Endometrial microvascular endothelial cells (primary cell): Measurements from ENCODE around the gene NOVA1. TPM values are rescaled to one million over a fixed set of nuclear protein-coding genes. Genes with fewer than 3 reads are reported as not detected.

Source experiments
- in situ Hi-C: cut with HindIII; loops from 2 replicates; pipeline ENCODE4 v1.10.0; 2017; ENCODE audit warnings: low sequenced_read_pairs, low pct_unique_long_range_greater_than_20kb; ENCODE audit errors: inconsistent ontology term
- total RNA-seq: library from RNA; depleted of rRNA; stranded (reverse); fragments of >200 nt; gene quantifications from one replicate; pipeline ENCODE4 v1.2.3, GENCODE V29; 2015; ENCODE audit errors: inconsistent ontology term

NOVA1 gene
- total RNA-seq, 1 donor from 2014 or later: 0.46 TPM

DNA sequence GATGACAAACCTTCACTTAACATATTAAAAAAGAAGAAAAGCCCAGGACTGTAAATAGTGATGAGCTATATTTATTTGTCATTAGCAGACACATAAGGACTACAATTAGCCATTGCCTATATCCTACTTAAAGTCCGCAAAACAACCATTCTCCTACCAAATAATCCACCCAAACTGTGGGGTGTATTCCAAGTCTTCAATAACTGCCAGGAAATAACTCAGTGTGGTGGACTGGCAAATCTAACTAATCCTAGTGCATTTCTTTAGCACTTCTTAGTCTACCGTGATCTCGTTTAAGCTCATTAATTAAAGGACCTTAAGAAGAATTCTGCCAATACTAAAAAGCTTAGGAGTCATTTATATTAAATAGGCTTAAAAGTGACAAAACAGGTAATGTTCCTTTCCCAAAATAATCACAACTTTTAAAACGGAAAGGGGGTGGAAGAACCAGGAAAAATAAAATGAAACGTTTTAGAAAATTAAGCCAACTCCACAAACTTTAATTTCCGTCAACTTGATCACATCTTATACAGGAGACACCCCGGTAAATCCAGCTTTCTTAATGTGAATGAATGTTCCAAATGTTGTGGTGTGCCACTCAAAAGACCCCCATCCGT lies 1.8 kb downstream of the NOVA1 start:
- in situ Hi-C loops: no loop called here

DNA sequence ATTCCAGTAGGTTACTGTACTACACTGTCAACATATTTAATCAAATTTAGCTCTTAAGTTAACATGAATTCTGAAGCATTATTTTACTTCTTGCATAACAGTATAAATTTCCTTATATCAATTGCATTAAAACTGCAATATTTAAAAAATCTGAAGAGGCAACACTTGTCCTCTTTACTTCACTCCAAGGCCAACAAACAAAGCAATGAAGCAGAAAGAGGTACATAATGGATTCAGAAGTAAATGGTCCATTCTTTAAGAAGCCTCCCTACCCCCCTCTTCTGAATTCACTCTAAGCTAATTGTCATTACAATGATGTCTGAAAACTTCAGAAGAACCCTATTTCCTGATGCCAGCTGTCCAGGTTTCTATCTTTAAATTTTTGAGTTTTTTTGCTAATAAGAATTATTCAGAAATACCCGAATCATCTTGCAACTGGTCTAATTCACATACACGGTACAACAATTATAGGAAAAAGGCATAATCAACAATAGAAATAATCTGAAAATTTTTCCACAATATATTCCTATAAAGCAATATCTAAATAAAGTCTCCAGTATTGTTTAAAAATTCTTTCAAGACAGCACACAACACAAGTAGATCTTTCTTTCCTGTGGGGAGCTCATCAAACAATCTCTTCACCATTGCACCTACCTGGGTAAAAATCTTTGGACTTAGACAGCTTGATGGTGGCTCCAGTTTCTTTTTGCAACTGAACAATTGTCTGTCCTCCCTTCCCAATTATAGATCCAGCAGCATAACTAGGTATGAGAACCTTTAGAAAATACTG lies 2.9 kb downstream of the NOVA1 start:
- in situ Hi-C loops: no loop called here

DNA sequence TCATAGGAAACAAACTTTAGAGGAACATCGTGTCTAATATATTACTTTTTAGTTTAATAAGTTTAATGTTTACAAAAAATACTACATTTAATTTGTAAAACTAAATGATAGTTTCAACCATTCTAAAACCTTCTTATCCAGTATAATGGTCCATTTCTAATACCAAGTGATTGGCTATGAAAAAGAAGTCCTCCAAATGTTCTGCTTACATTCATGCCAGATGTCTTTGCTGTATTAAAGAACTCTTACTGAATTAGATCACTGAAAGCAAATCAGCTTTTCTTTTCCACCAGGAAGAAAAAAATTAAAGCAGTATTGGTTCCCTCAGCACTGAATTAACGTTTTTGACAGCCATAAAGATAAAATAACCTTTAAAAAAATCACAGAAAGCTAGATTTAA lies 3.7 kb downstream of the NOVA1 start:
- in situ Hi-C loops: no loop called here

DNA sequence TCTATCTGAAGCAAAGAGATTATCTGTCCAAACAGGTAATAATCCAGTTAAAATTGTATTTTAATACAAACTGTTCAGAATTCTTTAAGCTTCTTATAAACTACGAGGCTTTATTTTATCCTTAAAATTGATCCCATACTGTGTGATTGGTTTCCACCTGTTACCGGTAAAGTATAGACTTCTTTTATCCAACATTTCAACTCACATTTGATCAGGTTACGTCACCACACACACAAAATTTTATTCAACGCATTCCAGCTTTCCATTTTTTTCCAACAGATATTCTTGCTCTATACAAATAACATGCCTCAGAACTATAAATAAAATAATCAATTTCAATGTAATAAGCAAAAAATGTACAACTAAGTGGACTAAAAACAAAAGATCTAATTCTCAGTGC lies 4.5 kb downstream of the NOVA1 start:
- in situ Hi-C loops: no loop called here

DNA sequence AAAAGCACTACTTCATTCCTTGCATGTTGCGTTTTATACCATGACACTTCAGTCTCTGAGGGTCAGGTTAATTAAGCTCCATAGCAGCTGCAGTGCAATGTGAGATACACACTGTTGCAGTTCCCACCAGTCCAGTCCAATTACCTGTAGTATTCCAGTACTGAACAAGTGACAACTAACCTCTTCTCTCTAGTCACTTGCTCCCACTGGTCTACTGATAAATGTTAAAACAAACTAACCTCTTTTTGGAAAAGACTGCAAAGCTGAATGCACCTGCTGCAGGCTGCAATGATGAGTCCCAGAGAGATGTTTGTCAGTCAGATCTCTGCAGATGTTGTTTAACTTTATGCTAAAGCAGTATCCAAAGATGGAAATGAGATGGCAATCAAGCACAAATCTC lies 7.9 kb downstream of the NOVA1 start:
- in situ Hi-C loops: no loop called here

DNA sequence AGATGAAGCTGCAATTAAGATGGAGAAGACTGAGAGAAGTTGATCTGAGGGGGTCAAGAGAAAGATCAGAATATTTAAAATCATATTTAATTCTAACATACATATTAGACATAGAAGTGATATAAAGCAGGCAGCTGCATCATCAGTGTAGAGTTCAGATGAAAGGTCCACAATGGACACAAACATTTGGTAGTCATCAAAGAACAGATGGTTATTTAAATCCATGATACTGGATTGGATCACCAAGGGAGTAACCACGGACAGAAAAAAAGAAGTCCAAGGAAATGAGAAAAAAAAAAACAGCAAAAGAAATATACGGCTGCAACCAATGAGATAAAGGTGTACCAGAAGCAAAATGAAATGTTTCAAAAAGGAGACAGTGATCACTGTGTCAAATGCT lies 20.1 kb downstream of the NOVA1 start:
- in situ Hi-C loops: no loop called here

DNA sequence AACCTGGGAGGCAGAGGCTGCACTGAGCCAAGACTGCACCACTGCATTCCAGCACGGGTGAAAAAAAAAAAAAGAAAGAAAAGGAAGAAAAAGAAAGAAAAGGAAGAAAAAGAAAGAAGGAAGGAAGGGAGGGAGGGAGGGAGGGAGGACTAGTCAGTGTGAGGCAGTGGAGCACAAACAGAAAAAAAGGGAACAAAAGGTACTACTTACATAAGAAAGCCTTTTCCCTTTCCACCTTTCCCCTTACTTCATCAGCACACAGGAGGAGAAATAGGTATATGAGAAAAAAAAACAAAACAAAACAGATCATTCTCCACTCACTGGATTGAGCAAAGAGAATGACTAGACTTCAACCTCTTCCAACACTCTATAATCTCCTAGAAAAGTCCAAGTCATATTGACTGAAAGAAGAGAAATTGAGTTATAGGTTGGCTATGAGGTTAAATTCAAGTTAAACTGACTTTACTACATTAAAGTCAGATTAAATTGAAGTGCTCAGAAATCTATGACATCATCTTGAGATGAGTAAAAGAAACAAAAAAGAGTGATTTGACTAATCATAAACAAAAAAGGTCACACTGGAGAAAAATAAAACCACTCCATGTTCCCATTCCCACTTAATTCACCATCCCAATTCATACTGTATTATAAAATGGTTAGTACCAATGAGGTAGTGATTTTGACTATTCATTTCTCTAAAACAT lies 43.6 kb downstream of the NOVA1 start:
- in situ Hi-C loops: no loop called here

DNA sequence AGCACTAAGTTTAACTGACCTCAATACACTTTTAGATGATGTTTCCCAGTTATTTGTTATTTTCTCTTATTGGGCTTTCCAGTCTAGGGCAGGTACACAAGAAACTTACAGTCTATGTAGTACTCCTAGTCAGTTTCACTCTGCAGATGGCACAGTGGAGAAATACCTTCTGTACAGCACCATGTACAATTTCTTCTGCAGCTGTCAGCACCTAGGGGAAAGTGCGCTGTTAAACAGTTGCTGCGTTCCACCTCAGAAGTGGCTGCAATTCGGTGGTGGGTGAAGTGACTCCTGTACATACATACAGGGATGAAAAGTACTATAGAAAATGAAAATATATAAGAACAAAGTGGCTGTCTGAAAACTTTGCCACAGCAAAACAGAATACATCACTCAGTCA lies 48.3 kb downstream of the NOVA1 start:
- in situ Hi-C loops: no loop called here

DNA sequence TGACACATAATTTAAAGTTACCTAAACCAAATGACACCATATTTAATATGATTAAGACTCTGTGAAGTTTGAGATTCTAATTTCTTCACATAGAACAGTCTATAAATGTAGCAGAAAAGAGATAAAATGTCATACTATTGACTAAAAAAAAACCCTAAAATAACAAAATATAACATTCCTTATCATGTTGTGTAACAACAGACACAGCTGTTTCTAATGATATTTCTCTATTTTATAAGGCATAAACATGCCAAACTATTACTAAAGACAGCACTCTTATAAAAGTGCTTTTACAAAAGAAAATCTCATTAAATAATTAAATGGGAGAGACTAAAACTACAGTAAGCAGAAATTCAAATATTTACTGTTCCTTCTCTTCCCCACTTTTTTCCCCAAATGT lies 49.4 kb downstream of the NOVA1 start:
- in situ Hi-C loops: no loop called here

DNA sequence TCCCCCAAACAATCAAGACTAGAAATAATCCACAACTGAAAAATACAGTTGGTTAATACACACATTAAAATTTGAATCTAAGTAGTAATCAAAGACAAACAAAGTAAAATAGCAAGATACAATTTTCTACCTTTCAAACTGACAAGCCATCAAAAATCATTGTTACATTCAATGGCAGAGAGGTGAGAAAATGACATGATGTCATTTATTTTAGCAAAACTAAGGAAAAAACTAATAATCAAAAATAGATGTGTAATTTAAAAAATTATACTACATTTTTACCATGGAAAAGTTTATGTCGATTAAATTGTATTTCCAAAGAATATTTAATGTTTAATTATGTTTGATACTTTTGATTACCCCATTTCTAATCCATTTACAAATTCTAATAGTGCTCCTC lies 59.7 kb downstream of the NOVA1 start:
- in situ Hi-C loops: no loop called here

DNA sequence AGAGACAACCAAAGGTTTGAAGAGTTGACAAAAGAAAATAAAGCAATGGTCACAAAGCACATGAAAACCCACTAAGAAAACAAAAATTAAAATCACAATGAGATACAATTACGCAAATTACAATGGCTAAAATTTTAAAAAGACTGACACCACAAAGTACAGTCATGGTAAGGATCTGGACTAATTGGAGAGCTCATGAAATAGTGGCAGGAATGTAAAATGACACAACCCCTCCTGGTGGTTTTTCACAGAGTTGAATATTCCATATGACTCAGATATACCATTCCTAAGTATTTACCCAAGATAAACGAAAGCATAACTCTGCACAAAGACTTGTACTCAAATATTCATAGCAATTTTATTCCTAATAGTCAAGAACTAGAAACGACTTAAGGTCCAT lies 65.9 kb downstream of the NOVA1 start:
- in situ Hi-C loops: no loop called here

DNA sequence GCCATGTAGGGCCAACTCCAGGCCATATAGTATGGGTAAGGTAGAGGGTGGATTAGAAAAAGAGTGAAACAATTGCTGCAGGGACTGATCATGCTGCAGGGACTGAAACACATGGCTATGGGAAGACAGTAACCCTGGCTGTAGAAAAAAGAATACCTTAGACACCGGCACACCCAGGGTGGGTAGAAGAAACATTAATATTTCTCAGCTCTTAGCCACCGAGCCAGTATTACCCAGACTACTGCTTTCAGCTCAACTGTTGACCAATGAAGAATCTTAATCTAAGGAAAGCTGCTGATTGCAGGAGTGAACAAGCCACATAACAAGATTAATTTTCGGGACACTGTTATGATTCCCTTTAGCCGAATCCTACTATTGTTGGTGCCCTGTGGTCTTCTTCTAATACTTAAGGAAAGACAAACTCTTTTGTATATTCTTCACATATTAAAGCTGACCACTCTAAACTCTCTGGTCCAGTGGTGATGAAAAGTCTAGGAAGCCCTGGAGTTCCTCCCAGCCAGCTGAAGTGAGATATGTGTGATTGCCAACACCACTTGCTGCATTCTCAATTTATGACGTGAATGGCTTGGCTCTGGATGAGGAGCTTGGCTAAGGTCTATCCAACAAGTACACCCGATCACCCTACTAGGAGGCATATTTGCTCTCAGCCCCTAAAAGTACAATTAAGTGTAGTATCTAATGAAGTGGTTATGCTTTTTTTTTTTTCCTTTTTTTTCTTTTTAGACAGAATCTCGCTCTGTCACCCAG lies 69.2 kb downstream of the NOVA1 start:
- in situ Hi-C loops: no loop called here

DNA sequence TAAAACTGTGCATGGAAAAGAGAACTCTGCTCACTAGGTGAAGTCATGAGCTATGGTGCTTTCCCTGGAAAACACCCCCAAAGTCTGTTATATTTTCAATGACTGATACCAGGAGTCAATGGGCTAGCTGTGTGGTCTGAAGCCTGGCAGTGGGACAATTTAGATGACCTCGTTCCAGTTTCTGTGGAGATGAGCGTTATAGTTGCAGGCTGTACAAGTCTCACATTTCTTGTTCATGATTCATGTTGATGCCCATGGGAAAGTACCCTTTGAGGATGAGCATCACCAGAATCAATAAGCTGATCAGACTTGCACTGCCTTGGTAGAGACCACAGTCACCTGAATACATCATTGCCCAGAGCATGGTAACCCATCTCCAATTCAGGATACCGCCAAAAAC lies 70.7 kb downstream of the NOVA1 start:
- in situ Hi-C loops: no loop called here

DNA sequence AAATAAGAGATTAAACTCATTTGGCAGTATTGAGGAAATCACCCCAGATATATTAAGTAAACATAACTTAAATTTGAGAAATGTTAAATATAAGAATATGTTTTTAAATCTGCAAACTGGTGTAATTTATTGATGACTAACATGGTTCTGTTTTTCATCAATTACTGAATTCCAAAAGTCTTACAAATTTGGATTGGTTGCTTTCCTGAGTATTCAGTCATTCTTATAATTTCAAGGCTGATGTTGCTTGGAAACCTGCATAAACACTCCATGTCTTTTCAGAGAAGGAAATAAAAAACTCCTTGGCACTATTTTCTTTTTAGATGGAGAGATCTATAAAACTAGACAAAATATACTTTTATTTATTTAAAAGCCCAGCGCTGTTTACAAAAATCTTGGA lies 71.7 kb downstream of the NOVA1 start:
- in situ Hi-C loops: no loop called here

DNA sequence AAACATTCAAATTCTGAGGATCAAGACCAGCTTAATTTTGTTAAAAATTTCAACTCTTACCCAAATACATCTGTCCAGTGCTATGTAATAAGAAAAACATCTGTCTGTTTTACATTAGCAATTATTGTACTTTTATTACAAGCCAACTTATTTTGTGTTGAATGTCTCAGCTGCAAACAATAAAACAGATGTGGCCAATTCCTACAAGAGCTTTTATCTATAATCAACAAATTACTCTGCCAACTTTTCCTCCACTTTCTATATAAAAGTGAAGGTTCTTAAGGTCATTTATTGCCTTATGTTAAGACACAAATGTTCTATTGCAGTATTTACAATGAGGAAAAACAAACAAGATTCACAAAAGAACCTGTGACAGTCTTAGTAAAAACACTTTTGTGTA lies 72.7 kb downstream of the NOVA1 start:
- in situ Hi-C loops: no loop called here

DNA sequence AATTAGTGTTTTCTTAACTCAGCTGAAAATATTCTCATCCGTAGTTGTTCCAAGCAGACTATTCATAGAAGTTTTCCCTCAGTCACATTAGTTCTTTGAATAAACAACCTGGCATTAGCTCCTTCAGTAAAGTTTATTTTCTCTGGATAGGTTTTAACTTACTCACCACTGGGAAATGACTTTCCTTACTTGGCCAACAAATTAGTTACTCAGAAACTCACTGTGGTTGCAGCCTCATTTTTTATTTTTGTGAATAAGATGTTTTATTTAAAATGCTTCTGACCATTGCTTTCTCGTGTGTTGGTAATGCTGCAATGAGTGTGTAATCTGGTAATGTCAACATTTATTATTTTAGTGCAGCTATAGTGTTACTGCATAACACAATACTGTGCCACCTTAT lies 74.9 kb downstream of the NOVA1 start:
- in situ Hi-C loops: no loop called here

DNA sequence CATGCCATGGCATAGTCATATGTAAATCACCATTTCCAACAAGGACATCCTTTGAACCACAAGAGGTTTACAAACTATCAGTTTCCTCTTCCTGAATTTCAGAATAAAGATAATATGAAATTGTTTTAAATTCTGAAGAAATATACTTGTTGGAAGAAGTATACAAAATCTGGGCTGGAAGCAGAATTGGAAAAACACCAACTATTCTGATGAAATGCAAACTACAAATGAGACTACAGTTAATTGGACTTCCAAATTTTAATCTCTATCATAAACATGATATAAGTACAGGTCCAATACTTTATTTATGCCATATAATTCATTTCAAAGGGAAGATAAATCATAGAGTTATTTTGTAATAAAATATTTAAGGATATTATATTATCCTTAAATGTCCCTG lies 80.1 kb downstream of the NOVA1 start:
- in situ Hi-C loops: no loop called here

DNA sequence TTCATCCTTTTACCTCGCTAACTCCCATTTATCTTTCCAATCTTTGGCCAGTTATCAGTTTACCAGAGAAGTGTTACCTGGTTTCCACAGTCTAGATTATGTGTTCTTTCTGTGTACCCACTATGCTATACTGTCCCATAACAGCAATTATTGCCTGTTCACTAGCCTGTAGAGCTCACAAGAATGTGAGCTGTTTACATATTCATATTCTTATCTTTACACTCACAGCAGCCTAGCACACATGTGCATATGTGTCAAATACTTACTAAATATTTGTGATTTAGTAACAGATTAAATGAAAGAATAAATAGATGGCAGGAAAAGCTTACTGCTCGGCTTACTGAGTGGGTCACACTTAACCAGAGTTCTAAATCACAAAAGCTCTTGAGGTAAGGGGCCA lies 97.8 kb downstream of the NOVA1 start:
- in situ Hi-C loops: no loop called here

DNA sequence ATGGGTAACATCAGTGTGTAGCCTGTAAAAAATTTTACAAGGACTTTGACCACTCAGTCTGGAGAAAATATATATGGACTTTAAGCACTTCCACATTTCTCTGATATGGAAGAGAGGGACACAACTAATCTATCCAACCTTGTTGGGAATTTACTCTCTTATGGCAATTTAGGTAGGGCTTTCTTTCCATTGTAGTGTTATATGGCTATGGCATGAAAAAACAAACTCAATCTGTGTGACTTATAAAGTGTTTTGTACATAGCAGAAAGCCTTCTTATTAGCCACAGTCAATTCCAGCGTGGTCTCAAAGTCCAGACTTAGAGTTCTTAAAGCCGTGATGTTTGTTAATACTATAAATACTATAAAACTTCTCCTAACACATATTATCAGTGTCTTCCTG lies 98.3 kb downstream of the NOVA1 start:
- in situ Hi-C loops: no loop called here

DNA sequence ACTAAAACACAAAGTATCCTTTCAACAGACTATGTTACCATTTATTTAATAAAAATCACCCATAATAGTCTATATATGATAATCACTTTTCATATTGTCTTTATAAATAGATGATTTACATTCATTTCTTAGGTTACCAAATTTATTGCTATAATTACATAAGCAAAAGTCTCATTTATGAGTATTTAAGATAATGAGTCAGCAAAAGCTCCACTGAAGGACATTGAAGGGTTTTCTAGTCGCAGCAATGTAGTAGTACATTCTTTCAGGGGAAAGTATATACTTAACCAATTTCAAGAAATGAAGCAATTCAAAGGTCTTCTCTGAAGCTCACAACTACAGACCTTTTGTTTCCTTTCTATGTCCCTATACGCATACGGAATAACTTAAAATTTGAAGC lies 110.9 kb downstream of the NOVA1 start:
- in situ Hi-C loops: no loop called here
